Stimulated activated CD8-positive, alpha-beta memory T cell treated with anti-CD3 and anti-CD28 coated beads, Interleukin-15, amount 100 ng/mL, for 1 hour (primary cell): ENCODE measurements around the gene SUPT3H.
"Not testable (repeated sequence)": the region's sequence is repeated elsewhere in the genome, so short reads cannot be mapped to it uniquely, and the experiment has no call there.

Experiments
- DNase-seq: peaks from one replicate; pipeline ENCODE4 v3.0.0-alpha.2; 2020; ENCODE audit warnings: low read depth

The SUPT3H gene

GRCh38 chr6:44955145-44955544 is 422.6 kb downstream of the SUPT3H start:
- no peak for DNase-seq

DNA sequence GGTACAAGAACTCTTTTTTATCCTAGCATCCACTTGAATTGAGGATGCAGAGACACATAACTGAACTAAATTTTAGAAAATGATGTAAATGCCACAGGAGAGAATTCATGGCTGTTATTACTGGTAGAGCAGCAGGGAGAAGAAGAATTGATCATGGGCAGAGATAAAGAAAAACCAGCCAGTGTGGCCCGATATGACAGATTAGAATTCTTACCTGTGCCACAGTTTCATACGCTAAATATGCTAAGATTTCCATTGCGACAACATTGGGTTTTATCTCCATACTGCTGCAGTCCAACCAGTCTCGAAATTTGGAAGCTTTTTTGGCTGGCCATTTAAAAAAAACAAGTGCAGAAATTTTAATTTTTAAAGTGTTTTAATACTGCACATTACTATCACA is 423.5 kb downstream of the SUPT3H start:
- no peak for DNase-seq

- DNase-seq = no peak
Measured at GRCh38 chr6:44951253-44951747, 426.4 kb downstream of the SUPT3H start.

- DNase-seq = no peak
Measured at GRCh38 chr6:44949596-44950201, 428.0 kb downstream of the SUPT3H start.

DNA sequence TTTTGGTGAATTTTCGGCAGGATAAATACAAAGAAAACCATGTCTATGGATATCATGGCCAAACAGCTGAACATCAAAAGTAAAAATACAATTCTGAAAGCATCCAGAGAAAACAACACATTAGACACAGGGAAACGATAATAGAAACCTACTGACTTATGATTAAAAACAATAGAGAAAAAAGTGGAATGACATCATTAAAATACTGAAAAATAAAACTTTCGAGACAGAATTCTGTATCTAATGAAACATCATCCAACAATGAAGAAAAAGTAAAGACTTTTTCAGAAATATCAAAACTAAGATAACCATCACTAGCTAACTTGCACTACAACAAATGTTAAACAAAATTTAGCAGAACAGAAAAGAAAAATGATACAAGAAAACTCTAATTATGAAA is 434.2 kb downstream of the SUPT3H start:
- no peak for DNase-seq

- DNase-seq = no peak
Measured at GRCh38 chr6:44942798-44943197, 434.9 kb downstream of the SUPT3H start.

- no peak for DNase-seq
Measured at GRCh38 chr6:44942201-44942600, 435.5 kb downstream of the SUPT3H start.

DNA sequence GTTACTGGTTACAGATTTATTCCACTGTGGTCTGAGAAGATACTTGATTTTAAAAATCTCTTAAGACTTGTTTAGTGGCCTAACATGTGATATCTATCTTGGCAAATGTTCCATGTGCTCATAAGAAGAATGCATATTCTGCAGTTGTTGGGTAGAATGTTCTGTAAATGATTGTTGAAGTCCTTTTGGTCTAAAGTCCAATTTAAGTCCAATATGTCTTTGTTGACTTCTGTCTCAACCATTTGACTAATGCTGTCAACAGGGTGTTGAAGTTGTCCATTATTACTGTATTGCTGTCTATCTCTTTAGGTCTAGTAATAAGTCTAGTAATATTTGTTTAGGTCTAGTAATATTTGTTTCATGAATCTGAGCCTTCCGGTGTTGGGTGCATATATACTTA is 437.4 kb downstream of the SUPT3H start:
- DNase-seq = no peak

DNA sequence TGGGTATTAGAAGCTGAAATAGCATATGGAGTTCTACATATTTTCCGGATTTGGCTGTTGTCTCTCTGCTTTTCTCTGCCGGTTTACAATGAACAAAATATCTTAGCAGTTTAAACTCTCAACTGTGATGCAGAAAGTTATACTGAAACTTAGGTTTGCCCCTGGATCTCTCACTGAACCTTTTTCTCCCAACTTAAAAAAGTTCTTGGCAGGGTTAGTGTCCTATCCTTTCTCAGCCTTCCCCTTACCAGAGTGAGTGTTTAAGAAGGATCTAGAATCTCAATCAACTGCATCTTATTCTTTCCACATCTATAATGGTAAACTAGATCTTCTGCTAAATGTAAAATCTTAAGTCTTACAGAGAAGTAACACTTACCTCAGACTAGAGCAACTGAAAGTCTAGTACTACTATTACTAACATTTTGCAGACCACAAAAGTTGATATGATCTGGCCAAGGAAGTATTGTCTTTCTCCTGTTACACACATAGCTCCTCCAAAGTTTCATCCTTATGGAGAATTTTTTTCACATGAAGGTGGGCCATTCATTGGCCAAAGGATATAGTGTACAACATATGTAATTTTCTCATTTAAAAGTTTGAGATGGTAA is 441.9 kb downstream of the SUPT3H start:
- DNase-seq = no peak

DNA sequence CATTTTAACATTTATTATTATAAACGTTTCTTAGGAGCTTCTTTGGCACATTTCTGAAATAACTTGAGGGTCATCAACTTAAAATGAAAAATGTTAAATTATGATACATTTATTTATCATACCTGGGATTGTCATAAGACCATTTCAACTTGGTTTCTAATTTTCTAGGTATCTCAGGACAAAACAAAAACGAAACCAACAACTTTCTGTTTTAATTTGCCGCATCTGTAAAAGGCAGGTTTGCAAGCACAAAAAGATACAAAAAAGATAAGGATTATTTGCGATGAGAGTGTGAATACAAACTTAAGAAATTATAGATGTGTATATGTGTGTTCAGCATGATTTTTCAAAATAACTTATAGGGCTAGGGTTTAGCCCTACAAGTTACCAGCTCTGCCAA is 444.6 kb downstream of the SUPT3H start:
- DNase-seq = no peak

GRCh38 chr6:44932651-44933091 is 445.1 kb downstream of the SUPT3H start:
- no peak for DNase-seq

DNA sequence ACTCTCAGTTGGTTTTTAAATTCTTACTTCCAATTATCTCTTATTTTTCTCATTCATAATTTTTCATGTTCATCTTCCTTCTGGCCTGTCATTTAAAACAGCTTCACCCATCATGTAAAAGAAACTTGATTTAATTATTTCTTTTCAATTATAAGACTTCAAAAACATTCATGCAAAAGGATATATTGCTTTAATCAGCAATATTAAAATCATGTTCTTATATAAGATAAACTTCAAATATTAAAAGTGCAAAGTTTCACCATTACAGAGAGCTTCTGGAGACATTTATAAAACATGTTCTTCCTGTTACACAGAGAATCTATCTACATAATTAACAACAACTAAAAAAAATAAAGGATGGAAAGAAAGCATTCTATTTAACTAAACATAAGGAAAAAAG is 446.3 kb downstream of the SUPT3H start:
- DNase-seq = no peak

GRCh38 chr6:44926556-44926955 is 451.2 kb downstream of the SUPT3H start:
- no peak for DNase-seq

DNA sequence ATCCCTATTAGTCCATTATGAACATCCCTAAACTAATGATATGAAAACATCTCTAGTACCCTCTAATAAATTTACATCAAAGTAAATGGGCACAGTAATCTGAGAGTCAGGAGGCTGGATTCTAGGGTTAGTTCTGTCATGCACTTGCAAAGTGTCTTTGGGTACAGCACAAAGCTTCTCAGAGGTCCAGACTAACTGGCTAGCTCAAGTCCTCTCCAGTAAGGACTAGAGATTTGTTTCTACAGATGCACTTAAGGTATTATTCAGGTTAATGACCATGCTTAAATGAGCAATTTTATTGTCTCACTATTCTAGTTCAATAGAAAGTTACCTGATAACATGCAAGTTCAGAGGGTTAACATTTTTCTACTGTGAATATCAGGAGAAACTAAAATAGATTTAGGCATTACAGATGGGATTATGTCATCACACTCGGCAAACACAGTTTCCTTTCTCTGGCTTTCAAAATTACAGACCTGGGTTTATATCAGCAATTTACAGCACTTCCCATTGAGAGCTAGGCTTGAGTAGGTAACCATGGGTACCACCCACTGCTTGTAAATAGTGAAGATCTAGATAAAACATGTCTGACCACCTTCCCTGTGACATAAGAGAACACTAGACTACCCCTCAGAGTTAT is 452.5 kb downstream of the SUPT3H start:
- no peak for DNase-seq

DNA sequence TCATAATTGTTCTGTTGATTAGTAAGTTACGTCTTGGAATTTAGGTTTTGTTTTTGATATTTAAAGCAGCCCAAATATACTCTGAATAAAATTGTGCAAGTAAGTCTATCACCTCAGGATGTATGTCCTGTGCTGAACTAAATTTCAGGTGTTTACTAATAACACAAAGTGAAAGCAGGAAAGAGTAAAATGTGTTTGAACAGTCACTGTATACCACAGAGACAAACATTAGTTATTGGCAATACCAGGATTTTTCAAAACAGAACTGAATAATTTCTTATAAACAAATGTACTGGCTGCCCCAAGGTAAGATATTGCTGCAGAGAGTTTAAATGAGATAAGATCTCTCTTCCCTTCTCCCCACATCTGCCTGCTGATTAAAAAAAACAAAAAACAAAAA is 454.3 kb downstream of the SUPT3H start:
- DNase-seq = no peak

DNA sequence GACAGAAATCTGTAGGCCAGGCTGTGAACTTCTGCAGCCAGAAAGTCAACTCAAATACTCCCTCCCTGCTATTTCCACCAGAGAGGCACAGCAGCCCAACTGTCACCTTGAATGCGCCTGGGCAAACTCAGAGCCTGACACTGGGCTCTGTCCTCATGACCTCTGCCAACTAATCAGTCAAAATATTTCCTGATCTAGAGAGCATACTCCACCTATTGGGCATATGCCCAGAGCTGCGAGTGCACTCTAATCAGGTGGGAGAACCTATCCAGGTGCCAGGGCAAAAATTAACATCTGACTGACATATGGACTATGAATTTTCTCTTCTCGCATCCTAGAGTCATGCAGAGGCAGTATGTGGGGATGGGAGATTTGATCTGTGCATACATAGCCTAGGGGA is 455.9 kb downstream of the SUPT3H start:
- DNase-seq = no peak

DNA sequence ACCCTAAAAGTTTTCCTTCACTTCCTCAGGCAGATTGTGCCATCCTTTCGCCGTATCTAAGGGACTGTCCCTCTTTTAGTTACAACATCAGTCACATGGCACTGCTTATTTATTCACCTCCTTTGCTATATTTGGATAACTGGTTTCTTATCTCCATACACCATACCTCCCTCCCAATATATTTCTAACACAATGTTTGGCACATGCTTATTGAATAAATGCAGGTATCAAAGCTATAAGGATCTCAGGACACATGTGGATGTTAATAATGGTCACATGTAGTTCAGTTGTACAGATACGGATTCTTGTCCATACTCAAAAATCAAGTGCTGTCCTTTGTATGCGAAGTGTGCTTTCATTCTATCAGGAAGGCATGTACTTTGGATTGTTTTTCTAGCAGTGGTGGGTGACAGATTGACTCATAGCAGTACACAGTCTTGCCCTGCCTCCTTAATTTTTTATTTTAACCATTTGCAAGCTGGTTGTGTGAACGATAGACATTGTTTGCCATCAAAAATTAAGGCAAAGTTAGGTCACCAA is 456.7 kb downstream of the SUPT3H start:
- no peak for DNase-seq

DNA sequence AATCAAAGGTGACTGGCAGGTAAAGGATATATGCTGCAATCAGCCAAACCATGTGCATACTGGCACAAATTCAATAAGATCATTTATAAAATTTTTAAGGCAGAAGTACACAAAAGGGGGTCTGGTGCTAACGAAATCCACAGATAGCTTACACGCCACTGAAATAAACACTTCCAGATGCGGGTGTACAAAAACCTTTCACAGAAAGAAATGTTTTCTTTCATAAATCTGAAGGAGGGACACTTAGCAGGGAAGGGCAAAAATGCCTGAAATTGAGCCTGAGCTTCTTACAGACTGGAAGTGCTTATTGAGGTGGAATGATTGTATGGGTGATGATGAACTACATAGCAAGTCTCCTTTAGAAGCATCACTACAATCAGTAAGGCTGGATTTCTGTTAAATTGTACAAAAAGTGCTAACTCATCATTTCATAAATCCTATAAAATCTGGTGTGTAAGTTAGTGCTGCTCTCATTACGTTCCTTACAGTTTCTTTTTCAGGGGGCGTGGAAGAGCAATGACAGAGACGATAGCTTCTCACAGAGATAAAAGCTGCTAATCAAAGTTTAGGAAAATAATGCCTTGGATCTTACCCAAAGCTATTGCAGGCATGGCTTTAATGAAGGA is 458.9 kb downstream of the SUPT3H start:
- DNase-seq = no peak

- DNase-seq = no peak
Measured at GRCh38 chr6:44917430-44917829, 460.3 kb downstream of the SUPT3H start.

DNA sequence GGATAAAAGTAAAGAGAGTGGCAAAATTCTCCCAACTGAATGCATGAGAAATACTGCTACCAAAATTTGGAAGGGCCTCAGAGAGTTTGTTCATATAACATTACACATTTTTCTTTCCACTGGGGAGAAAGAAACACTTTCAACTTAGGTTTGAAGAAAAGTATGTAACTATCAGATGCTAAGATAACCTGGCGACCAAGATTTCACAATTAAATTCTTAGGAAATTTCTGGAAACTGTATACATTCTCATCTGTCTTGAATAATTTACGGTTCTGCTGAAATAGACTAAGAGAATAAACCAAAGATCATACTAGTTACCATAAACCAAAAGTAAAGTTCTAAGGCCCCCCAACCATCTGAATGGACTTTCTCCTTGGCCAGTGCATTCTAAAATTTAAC is 462.6 kb downstream of the SUPT3H start:
- no peak for DNase-seq

- DNase-seq = no peak
Measured at GRCh38 chr6:44914141-44914540, 463.6 kb downstream of the SUPT3H start.

GRCh38 chr6:44906761-44907160 is 471.0 kb downstream of the SUPT3H start:
- no peak for DNase-seq

- not testable (repeated sequence) for DNase-seq
Measured at GRCh38 chr6:44900358-44900757, 477.4 kb downstream of the SUPT3H start.
